Caco-2 (cell line): Measurements from ENCODE around the gene RNF13. TPM values are rescaled to one million over a fixed set of nuclear protein-coding genes. Genes with fewer than 3 reads are reported as not detected.

Experiments
- BruUV-seq: library from RNA; stranded (reverse); fragments of 400-500 nt; replicated peaks from 2 replicates; lab custom pipeline; 2021; lab: Mats Ljungman, UMichigan
- CTCF ChIA-PET: fragments of 300-600 bp; sonication (Branson Sonifier 250); formaldehyde crosslinking; loops from one replicate; lab custom pipeline; 2022; ENCODE audit warnings: antibody characterized with exemption; lab: Charles Lee
- POLR2A ChIA-PET: fragments of 300-600 bp; sonication (Branson Sonifier 250); formaldehyde crosslinking; loops from one replicate; lab custom pipeline; 2022; ENCODE audit warnings: antibody characterized with exemption; lab: Charles Lee
- DNase-seq, 2 experiments: peaks; one replicate each; pipeline versions ENCODE4 v3.0.0 to v3.0.0-alpha.2; 2020 to 2022
- H3K27me3 ChIP-seq: replicated peaks from 2 replicates; pipeline ENCODE4 v1.6.0; 2011; ENCODE audit warnings: low read length; ENCODE audit not compliant: control insufficient read depth, insufficient read depth
- H3K36me3 ChIP-seq: 2 replicates; pipeline ENCODE4 v1.5.1; 2011; ENCODE audit warnings: low read length; ENCODE audit not compliant: control insufficient read depth, insufficient read depth
- H3K4me1 ChIP-seq: fragments of 250-450 bp; sonication (Bioruptor Pico); 2 replicates; pipeline ENCODE4 v1.5.1; 2020; ENCODE audit warnings: mild to moderate bottlenecking
- H3K4me3 ChIP-seq: 2 replicates; pipeline ENCODE4 v1.5.1; 2011; ENCODE audit warnings: low read depth, mild to moderate bottlenecking, control low read depth, low read length
- H3K9me3 ChIP-seq: fragments of 250-450 bp; sonication (Bioruptor Pico); 2 replicates; pipeline ENCODE4 v1.5.1; 2020; ENCODE audit warnings: mild to moderate bottlenecking, moderate library complexity
- H3K27ac Mint-ChIP-seq: one replicate; pipeline ENCODE4 v1.8.0; 2022; ENCODE audit warnings: mixed read lengths; ENCODE audit not compliant: unreplicated experiment
- H3K27me3 Mint-ChIP-seq: one replicate; pipeline ENCODE4 v1.8.0; 2022; ENCODE audit warnings: mixed read lengths; ENCODE audit not compliant: insufficient read depth, unreplicated experiment
- H3K36me3 Mint-ChIP-seq: one replicate; pipeline ENCODE4 v1.8.0; 2022; ENCODE audit warnings: mild to moderate bottlenecking, mixed read lengths; ENCODE audit not compliant: insufficient read depth, unreplicated experiment
- H3K4me1 Mint-ChIP-seq: one replicate; pipeline ENCODE4 v1.8.0; 2022; ENCODE audit warnings: low read depth, mixed read lengths; ENCODE audit not compliant: unreplicated experiment
- H3K4me3 Mint-ChIP-seq: one replicate; pipeline ENCODE4 v1.8.0; 2022; ENCODE audit warnings: mild to moderate bottlenecking, moderate library complexity, mixed read lengths; ENCODE audit not compliant: unreplicated experiment
- H3K9me3 Mint-ChIP-seq: one replicate; pipeline ENCODE4 v1.8.0; 2022; ENCODE audit warnings: mixed read lengths; ENCODE audit not compliant: unreplicated experiment
- intact Hi-C: fragments of 100-400 bp; cut with micrococcal nuclease; formaldehyde crosslinking; loops from one replicate; pipeline ENCODE4 v1.10.0; 2022; ENCODE audit not compliant: unreplicated experiment
- total RNA-seq: library from RNA; stranded (reverse); gene quantifications from 2 replicates; pipeline ENCODE4 v1.2.3, GENCODE V29; 2022
- TF ChIP-seq, protein P1 (sequence below), 2 experiments: fragments of 200-600 bp in 1 of 2; IDR thresholded peaks; 1 replicate in 1 of 2; 2 replicates in 1 of 2; pipeline versions ENCODE4 v1.5.1 to v1.8.0; 2011 to 2022; ENCODE audit warnings: antibody characterized with exemption in 1 of 2, control low read depth in 1 of 2, inconsistent platforms in 1 of 2, low read depth in 1 of 2, low read length in 1 of 2, mild to moderate bottlenecking in 1 of 2, moderate library complexity in 1 of 2; ENCODE audit not compliant: insufficient read depth in 1 of 2, severe bottlenecking in 1 of 2, unreplicated experiment in 1 of 2

Gene RNF13
- total RNA-seq, 1 experiment from 2014 or later = 44.2 TPM

DNA sequence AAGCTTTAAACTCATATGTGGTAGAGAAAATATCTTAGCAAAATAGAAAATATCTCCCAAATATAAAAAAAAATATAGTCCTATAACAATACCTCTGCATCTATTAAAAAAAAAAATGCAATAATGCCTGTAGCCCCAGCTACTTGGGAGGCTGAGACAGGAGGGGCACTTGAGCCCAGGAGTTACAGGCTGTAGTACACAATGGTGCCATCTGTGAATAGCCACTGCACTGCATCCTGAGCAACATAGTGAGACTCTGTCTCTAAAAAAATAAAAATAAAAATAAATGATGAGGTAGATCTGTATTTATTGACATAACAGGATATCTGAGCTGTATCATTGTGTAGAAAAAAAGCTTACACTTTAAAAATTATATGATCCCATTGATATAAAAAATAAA is 87.3 kb downstream of the RNF13 start:
- CTCF ChIA-PET = no interaction called here
- TF ChIP-seq, protein P1, sequence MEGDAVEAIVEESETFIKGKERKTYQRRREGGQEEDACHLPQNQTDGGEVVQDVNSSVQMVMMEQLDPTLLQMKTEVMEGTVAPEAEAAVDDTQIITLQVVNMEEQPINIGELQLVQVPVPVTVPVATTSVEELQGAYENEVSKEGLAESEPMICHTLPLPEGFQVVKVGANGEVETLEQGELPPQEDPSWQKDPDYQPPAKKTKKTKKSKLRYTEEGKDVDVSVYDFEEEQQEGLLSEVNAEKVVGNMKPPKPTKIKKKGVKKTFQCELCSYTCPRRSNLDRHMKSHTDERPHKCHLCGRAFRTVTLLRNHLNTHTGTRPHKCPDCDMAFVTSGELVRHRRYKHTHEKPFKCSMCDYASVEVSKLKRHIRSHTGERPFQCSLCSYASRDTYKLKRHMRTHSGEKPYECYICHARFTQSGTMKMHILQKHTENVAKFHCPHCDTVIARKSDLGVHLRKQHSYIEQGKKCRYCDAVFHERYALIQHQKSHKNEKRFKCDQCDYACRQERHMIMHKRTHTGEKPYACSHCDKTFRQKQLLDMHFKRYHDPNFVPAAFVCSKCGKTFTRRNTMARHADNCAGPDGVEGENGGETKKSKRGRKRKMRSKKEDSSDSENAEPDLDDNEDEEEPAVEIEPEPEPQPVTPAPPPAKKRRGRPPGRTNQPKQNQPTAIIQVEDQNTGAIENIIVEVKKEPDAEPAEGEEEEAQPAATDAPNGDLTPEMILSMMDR (IDR thresholded peaks at IDR 0.05; ENCODE audit: insufficient read depth in 1 of 2, low read depth in 1 of 2, low read length in 1 of 2, severe bottlenecking in 1 of 2, unreplicated experiment in 1 of 2) = no peak
- H3K36me3 ChIP-seq = no peaks in the 10 kb centered on the region
- POLR2A ChIA-PET = no interaction called here
- H3K4me1 ChIP-seq = no peaks in the 10 kb centered on the region
- no peaks in the 10 kb centered on the region for H3K9me3 ChIP-seq
- H3K4me3 ChIP-seq = no peak overlapping the region
- Mint-ChIP-seq H3K9me3 (no peaks in the 10 kb centered on the region), H3K4me3 (no peak overlapping the region), H3K27me3 (no peaks in the 10 kb centered on the region), H3K27ac (no peak overlapping the region), H3K4me1 (no peaks in the 10 kb centered on the region), H3K36me3 (no peaks in the 10 kb centered on the region)
- H3K27me3 ChIP-seq = no peaks in the 10 kb centered on the region
- DNase-seq = no peak
- intact Hi-C loops = no loop called here
- no TSS peak for BruUV-seq

DNA sequence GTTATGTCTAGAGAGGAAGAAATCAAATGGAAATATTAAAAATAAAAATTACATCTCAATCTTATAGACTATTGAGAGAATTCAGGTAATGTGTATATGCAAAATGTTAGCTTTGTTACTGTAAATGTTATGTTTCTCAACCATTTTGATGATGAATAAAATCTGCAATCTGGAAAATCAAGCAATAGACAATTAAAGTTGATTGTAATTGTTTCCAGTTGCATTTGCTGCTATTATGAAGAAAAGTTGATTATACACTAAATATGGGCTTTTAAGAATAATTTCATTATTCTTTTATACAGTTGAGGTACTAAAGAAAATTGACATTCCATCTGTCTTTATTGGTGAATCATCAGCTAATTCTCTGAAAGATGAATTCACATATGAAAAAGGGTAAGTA is 88.8 kb downstream of the RNF13 start:
- H3K4me1 Mint-ChIP-seq = no peaks in the 10 kb centered on the region
- Histone ChIP-seq H3K27me3 (no peaks in the 10 kb centered on the region), H3K4me1 (no peaks in the 10 kb centered on the region), H3K36me3 (no peaks in the 10 kb centered on the region), H3K9me3 (no peaks in the 10 kb centered on the region), H3K4me3 (no peak overlapping the region)
- no TSS peak for BruUV-seq
- no peaks in the 10 kb centered on the region for H3K27me3 Mint-ChIP-seq
- no peak overlapping the region for H3K27ac Mint-ChIP-seq
- ChIA-PET CTCF (no interaction called here), POLR2A (no interaction called here)
- H3K9me3 Mint-ChIP-seq = no peaks in the 10 kb centered on the region
- H3K4me3 Mint-ChIP-seq = no peak overlapping the region
- DNase-seq = no peak
- intact Hi-C loops = no loop called here
- H3K36me3 Mint-ChIP-seq = no peaks in the 10 kb centered on the region
- TF ChIP-seq, protein P1 (IDR thresholded peaks at IDR 0.05; ENCODE audit: insufficient read depth in 1 of 2, low read depth in 1 of 2, low read length in 1 of 2, severe bottlenecking in 1 of 2, unreplicated experiment in 1 of 2) = no peak

DNA sequence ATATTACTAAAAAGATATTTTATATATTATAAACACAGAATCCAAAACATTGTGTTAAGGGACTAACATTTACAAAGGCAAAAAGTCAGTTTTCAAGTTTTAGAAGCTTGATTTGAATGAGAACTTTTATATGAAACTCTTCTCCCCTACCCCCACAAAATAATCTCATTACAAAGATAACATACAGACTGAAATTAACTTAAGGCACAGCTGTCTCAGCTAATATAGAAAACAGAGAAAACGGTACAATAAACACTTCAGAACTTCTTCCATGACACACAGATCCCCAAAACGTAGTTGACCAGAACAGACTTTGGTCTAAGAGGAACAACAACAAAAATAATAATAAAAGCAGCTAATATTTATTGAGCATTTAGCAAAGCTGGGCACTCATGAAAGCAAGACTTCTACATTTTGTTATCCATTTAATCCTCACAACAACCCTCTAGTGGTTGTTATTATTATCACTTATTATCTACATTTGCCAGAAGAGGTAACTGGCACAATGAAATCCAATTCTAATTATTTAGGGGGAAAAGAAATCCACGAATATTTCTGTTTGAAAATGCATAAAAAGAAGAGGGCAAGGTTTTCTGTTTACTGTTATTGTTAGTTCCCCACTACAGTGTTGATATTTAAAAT is 89.6 kb downstream of the RNF13 start:
- no peaks in the 10 kb centered on the region for H3K27me3 ChIP-seq
- DNase-seq = no peak
- H3K36me3 Mint-ChIP-seq = no peaks in the 10 kb centered on the region
- H3K4me1 Mint-ChIP-seq = no peaks in the 10 kb centered on the region
- H3K9me3 ChIP-seq = no peaks in the 10 kb centered on the region
- TF ChIP-seq, protein P1 (IDR thresholded peaks at IDR 0.05; ENCODE audit: insufficient read depth in 1 of 2, low read depth in 1 of 2, low read length in 1 of 2, severe bottlenecking in 1 of 2, unreplicated experiment in 1 of 2) = no peak
- intact Hi-C loops = no loop called here
- ChIA-PET CTCF (no interaction called here), POLR2A (no interaction called here)
- no peaks in the 10 kb centered on the region for H3K27me3 Mint-ChIP-seq
- H3K27ac Mint-ChIP-seq = no peak overlapping the region
- no peak overlapping the region for H3K4me3 ChIP-seq
- H3K4me1 ChIP-seq = no peaks in the 10 kb centered on the region
- no peaks in the 10 kb centered on the region for H3K36me3 ChIP-seq
- no TSS peak for BruUV-seq
- H3K9me3 Mint-ChIP-seq = no peaks in the 10 kb centered on the region
- no peak overlapping the region for H3K4me3 Mint-ChIP-seq
